Measurements from ENCODE around the gene MAN2A2. TPM values are rescaled to one million over a fixed set of nuclear protein-coding genes. Genes with fewer than 3 reads are reported as not detected.

The MAN2A2 gene
- total RNA-seq, 1 donor from 2014 or later: 8.4 TPM

DNA sequence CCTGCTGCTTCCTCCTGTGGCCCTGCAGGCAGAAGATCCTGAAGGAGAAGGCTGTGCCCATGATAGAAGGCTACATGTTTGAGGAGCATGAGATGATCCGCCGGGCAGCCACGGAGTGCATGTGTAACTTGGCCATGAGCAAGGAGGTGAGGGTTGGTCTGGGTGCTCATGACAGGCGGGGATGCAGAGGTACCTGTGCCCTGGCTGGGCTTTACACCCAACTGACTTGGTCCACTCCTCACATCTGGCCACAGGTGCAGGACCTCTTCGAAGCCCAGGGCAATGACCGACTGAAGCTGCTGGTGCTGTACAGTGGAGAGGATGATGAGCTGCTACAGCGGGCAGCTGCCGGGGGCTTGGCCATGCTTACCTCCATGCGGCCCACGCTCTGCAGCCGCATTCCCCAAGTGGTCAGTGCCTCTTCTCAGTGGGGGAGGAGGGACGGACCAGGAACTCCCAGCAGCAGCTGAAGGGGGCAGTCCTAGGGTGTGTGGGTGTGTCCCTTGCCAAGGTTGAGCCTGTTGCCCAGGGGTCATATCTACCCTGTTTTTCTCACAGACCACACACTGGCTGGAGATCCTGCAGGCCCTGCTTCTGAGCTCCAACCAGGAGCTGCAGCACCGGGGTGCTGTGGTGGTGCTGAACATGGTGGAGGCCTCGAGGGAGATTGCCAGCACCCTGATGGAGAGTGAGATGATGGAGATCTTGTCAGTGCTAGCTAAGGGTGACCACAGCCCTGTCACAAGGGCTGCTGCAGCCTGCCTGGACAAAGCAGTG is 50.0 kb downstream of the MAN2A2 start:
- Histone ChIP-seq H3K36me3 (ENCODE audit: control insufficient read depth, insufficient read depth, low read length) (peaks cover 21% of the 10 kb centered on the region), H3K4me3 (ENCODE audit: low read depth, low read length) (no peak overlapping the region), H3K27me3 (ENCODE audit: control insufficient read depth, insufficient read depth, low read length) (no peaks in the 10 kb centered on the region)
- no peak for FAIRE-seq
- no peak for DNase-seq (ENCODE audit: low read depth)
- TF ChIP-seq, protein P1, sequence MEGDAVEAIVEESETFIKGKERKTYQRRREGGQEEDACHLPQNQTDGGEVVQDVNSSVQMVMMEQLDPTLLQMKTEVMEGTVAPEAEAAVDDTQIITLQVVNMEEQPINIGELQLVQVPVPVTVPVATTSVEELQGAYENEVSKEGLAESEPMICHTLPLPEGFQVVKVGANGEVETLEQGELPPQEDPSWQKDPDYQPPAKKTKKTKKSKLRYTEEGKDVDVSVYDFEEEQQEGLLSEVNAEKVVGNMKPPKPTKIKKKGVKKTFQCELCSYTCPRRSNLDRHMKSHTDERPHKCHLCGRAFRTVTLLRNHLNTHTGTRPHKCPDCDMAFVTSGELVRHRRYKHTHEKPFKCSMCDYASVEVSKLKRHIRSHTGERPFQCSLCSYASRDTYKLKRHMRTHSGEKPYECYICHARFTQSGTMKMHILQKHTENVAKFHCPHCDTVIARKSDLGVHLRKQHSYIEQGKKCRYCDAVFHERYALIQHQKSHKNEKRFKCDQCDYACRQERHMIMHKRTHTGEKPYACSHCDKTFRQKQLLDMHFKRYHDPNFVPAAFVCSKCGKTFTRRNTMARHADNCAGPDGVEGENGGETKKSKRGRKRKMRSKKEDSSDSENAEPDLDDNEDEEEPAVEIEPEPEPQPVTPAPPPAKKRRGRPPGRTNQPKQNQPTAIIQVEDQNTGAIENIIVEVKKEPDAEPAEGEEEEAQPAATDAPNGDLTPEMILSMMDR (IDR thresholded peaks at IDR 0.05; ENCODE audit: insufficient read depth, low read length, severe bottlenecking): no peak

DNA sequence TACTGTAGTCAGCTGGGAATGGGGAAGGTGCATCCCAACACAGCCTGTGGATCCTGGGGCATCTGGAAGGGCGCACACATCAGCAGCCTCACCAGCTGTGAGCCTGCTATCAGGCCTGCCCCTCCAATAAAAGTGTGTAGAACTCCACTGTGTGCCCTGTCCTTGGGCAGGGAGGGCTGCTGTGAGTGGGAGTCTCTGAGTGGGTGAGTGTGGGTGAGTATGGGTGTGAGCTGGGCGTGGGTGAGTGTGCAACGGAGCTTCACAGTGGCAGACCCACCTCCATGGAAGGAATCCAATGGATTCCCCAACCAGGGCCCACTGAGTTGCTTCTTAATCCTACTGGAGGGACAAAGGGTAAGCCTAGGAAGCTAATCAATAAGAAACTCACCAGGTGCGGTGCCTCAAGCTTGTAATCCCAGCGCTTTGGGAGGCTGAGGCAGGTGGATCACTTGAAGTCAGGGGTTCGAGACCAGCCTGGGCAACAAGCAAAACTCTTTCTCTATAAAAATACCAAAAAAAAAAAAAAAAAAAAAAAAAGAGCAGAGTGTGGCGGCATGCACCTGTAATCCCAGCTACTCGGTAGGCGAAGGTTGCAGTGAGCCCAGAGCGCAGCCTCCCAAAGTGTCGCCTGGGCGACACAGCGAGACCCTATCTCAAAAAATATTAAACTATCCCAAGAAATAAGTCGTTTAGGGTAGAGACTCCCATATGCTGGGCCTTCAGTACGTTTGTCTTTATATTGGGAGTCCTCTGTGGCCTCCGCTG is 51.0 kb downstream of the MAN2A2 start:
- Histone ChIP-seq H3K36me3 (ENCODE audit: control insufficient read depth, insufficient read depth, low read length) (peaks cover 18% of the 10 kb centered on the region), H3K27me3 (ENCODE audit: control insufficient read depth, insufficient read depth, low read length) (no peaks in the 10 kb centered on the region), H3K4me3 (ENCODE audit: low read depth, low read length) (peak overlapping the region; percentile 91)
- TF ChIP-seq, protein P1 (IDR thresholded peaks at IDR 0.05; ENCODE audit: insufficient read depth, low read length, severe bottlenecking): no peak
- FAIRE-seq: no peak
- no peak for DNase-seq (ENCODE audit: low read depth)

DNA sequence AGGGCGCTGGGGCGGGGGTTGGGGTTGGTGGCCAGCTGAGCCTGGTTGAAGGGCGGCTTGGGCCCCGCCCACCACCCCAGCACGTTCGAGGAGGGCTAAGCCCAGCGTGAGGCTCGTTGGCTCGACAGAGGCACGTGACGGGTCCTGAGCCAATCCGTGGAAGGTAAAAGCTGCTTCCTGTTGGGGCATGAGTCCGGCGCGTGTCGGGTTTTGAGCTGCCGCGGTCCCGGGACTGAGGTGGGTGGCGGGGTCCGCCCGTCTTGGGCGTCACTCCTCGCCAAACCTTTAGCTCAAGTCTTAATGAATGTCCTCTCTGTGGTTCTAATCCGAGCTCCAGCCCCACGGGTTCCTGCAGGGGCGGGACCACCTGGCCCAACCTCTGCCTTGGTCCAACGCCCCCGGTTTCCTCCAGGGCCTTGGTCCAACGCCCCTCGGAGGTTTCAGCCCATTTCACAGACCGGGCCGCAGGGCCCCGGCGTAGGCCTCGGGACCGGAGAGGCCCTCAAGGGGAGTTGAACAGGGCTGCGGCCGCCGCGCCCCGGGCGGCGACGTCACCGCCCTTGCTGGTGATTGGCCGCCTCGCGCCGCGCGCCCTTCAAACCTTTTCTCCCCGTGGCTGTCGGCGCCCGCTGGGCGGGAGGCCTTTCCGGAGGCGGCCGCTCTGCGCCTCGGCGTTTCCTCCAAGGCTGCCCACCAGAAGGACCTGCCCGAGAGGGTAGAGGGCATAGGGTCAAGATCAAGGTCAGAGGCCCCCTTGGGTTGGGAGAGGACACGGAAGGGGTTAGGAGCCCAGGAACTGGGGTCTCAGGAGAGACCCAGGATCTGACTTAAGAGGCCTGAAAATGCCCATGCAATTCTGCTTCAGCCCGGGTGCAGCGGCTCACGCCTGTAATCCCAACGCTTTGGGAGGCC is 51.9 kb downstream of the MAN2A2 start, which contains the start of gene RCCD1:
RCCD1 (plus strand) TSS at position 173 of the 912 bp plus-strand sequence. CDS start 1,851 bp downstream, outside the sequence.
- Histone ChIP-seq H3K4me3 (ENCODE audit: low read depth, low read length) (peak within 1 kb of the TSS; percentile 91), H3K36me3 (ENCODE audit: control insufficient read depth, insufficient read depth, low read length) (peaks cover 16% of the 10 kb centered on the region), H3K27me3 (ENCODE audit: control insufficient read depth, insufficient read depth, low read length) (no peaks in the 10 kb centered on the region)
- DNase-seq (ENCODE audit: low read depth): peak; percentile 89
- TF ChIP-seq, protein P1 (IDR thresholded peaks at IDR 0.05; ENCODE audit: insufficient read depth, low read length, severe bottlenecking): no peak
- no peak for FAIRE-seq

DNA sequence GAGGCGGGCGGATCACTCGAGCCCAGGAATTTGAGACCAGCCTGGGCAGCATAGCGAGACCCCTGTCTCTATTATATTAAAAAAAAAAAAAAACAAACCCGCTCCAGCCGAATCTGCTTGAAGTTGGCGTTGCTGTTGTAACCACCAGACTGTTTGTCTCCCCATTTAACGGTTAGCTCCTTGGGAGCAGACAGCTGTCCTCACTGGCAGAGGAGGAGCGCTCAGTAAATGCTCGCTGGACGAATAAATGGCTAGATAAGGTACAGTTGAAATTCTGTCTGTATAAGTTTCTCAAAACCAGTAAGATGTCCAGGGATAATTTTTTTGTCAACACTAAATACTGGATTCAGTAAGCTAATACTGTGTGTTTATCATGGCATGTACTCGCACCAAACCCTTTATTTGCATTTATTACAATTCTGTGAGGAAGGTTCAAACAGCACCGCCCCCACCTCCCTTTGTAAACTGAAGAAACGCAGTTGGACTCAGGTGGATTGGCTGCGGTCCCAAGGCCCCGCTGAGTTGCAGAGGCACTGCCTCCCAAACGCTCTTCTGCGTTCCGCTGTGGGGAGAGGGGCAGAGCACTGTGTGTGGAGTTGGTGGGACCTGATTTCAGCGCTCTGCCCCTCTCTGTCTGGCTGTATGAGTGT is 52.6 kb downstream of the MAN2A2 start:
- peak overlapping the region; percentile 91 for H3K4me3 ChIP-seq (ENCODE audit: low read depth, low read length)
- FAIRE-seq (no peak), DNase-seq (ENCODE audit: low read depth) (no peak)
- TF ChIP-seq, protein P1 (IDR thresholded peaks at IDR 0.05; ENCODE audit: insufficient read depth, low read length, severe bottlenecking): no peak
- H3K36me3 ChIP-seq (ENCODE audit: control insufficient read depth, insufficient read depth, low read length): peaks cover 14% of the 10 kb centered on the region
- no peaks in the 10 kb centered on the region for H3K27me3 ChIP-seq (ENCODE audit: control insufficient read depth, insufficient read depth, low read length)
